ENCODE results near the gene SCARB2. TPM values are rescaled to one million over a fixed set of nuclear protein-coding genes. Genes with fewer than 3 reads are reported as not detected.

SCARB2 gene
- total RNA-seq, 1 donor from 2014 or later, result 172 TPM

- Histone ChIP-seq H3K36me3 (ENCODE audit: insufficient read depth, low read length) (peaks cover 3% of the 10 kb centered on the region), H3K27ac (ENCODE audit: low read depth, low read length) (no peak overlapping the region), H3K9ac (ENCODE audit: low read length) (no peak overlapping the region), H3K79me2 (ENCODE audit: insufficient read depth, low read length) (peaks cover 23% of the 10 kb centered on the region), H3K4me3 (ENCODE audit: insufficient read depth, low read depth, low read length) (no peak overlapping the region), H3K4me1 (ENCODE audit: insufficient read depth, low read length) (peaks cover 3% of the 10 kb centered on the region), H3K27me3 (ENCODE audit: insufficient read depth, low read length) (no peaks in the 10 kb centered on the region), H3K4me2 (ENCODE audit: low read length) (no peak overlapping the region), H4K20me1 (ENCODE audit: insufficient read depth, low read length) (peaks cover 36% of the 10 kb centered on the region), H2AFZ (ENCODE audit: low read depth, low read length) (no peak overlapping the region), H3K9me3 (ENCODE audit: insufficient read depth, low read depth, low read length) (no peaks in the 10 kb centered on the region)
- DNase-seq (ENCODE audit: low read depth) (no peak), FAIRE-seq (no peak)
- H3K27me3 Mint-ChIP-seq (ENCODE audit: low read depth, unreplicated experiment), result no peaks in the 10 kb centered on the region
- no peak overlapping the region for H3K4me3 Mint-ChIP-seq (ENCODE audit: unreplicated experiment)
- peaks cover 27% of the 10 kb centered on the region for H3K36me3 Mint-ChIP-seq (ENCODE audit: low read depth, unreplicated experiment)
- H3K9me3 Mint-ChIP-seq (ENCODE audit: unreplicated experiment), result no peaks in the 10 kb centered on the region
- TF ChIP-seq, protein P1, sequence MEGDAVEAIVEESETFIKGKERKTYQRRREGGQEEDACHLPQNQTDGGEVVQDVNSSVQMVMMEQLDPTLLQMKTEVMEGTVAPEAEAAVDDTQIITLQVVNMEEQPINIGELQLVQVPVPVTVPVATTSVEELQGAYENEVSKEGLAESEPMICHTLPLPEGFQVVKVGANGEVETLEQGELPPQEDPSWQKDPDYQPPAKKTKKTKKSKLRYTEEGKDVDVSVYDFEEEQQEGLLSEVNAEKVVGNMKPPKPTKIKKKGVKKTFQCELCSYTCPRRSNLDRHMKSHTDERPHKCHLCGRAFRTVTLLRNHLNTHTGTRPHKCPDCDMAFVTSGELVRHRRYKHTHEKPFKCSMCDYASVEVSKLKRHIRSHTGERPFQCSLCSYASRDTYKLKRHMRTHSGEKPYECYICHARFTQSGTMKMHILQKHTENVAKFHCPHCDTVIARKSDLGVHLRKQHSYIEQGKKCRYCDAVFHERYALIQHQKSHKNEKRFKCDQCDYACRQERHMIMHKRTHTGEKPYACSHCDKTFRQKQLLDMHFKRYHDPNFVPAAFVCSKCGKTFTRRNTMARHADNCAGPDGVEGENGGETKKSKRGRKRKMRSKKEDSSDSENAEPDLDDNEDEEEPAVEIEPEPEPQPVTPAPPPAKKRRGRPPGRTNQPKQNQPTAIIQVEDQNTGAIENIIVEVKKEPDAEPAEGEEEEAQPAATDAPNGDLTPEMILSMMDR (IDR thresholded peaks at IDR 0.05; ENCODE audit: insufficient read depth, low read depth, low read length), result no peak
- no peak for TF ChIP-seq EZH2 (IDR thresholded peaks at IDR 0.05; ENCODE audit: insufficient read depth, low read length)
- H3K27ac Mint-ChIP-seq (ENCODE audit: unreplicated experiment), result no peak overlapping the region
- H3K4me1 Mint-ChIP-seq (ENCODE audit: low read depth, unreplicated experiment), result peaks cover 4% of the 10 kb centered on the region
Observed at GRCh38 chr4:76187152-76187551, 26.5 kb downstream of the SCARB2 start.

DNA sequence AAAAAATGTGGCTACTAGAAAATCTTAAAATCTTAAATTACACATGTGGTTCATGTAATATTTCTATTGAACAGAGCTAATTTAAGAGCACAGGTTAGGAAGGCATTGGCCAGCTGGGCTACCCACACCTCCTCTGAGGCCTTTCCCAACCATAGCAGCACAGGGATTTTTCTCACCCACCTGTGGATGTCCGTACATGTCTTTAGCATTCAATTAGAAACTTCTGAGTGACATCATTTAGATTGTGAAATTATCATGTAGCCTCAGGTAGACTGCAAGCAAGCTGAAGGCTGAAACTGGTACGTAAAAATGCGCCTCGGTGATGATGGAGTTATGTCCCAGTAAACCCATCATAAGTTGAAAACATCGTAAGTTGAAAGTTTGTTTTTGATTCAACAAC, 31.2 kb downstream of the SCARB2 start:
- H3K79me2 ChIP-seq (ENCODE audit: insufficient read depth, low read length), result peaks cover 24% of the 10 kb centered on the region
- Mint-ChIP-seq H3K9me3 (ENCODE audit: unreplicated experiment) (no peaks in the 10 kb centered on the region), H3K4me1 (ENCODE audit: low read depth, unreplicated experiment) (no peaks in the 10 kb centered on the region), H3K36me3 (ENCODE audit: low read depth, unreplicated experiment) (peaks cover 14% of the 10 kb centered on the region), H3K27me3 (ENCODE audit: low read depth, unreplicated experiment) (no peaks in the 10 kb centered on the region), H3K27ac (ENCODE audit: unreplicated experiment) (no peak overlapping the region), H3K4me3 (ENCODE audit: unreplicated experiment) (no peak overlapping the region)
- H3K9ac ChIP-seq (ENCODE audit: low read length), result no peak overlapping the region
- H3K4me2 ChIP-seq (ENCODE audit: low read length), result no peak overlapping the region
- peaks cover 3% of the 10 kb centered on the region for H3K36me3 ChIP-seq (ENCODE audit: insufficient read depth, low read length)
- H3K9me3 ChIP-seq (ENCODE audit: insufficient read depth, low read depth, low read length), result no peaks in the 10 kb centered on the region
- H3K27ac ChIP-seq (ENCODE audit: low read depth, low read length), result no peak overlapping the region
- FAIRE-seq, result no peak
- TF ChIP-seq, protein P1 (IDR thresholded peaks at IDR 0.05; ENCODE audit: insufficient read depth, low read depth, low read length), result no peak
- TF ChIP-seq EZH2 (IDR thresholded peaks at IDR 0.05; ENCODE audit: insufficient read depth, low read length), result no peak
- H3K4me1 ChIP-seq (ENCODE audit: insufficient read depth, low read length), result no peaks in the 10 kb centered on the region
- H3K4me3 ChIP-seq (ENCODE audit: insufficient read depth, low read depth, low read length), result no peak overlapping the region
- peaks cover 26% of the 10 kb centered on the region for H4K20me1 ChIP-seq (ENCODE audit: insufficient read depth, low read length)
- H2AFZ ChIP-seq (ENCODE audit: low read depth, low read length), result no peak overlapping the region
- no peaks in the 10 kb centered on the region for H3K27me3 ChIP-seq (ENCODE audit: insufficient read depth, low read length)
- DNase-seq (ENCODE audit: low read depth), result no peak

DNA sequence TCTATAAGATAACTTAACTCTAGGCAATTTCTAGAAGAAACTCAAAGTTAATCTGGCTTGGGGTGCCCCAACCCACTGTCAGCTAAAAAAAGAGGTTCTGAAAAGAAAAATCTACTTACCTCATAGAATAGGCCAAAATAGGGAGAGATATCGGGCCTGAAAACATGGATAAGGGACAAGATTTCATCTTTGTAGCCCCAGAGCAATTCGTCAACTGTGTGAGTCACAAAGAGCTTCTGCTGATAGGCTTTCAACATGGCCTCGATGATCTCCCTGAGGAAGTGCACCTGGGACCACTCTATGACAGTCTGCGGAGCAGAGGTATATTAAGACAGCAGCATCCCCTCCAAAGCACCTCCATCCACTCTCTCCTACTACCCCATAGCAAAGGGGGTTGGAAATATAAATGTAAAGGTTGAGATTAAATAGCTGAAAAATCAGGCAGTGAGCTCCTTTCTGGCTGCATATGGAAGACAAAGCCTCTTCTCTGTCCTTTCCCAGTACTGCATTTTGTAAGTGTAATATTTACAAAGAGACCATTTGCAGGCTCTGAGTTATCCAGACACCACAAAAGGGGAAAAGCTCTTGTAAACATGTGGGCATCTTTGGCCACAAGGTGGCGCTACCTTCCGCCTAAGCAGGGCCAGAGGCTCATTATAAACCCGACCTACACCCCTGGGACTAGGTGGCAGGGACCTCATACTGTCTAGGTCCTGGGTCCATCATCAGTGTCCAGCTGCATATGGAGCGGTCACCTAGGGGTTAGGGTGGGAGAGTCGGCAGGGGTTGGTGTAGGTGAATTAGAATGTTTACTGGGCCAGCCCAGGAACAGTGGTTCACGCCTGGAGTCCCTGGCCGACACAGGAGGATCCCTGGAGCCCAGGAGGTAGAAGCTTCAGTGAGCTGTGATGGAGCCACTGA, 34.0 kb downstream of the SCARB2 start:
- Histone ChIP-seq H3K27me3 (ENCODE audit: insufficient read depth, low read length) (no peaks in the 10 kb centered on the region), H3K4me1 (ENCODE audit: insufficient read depth, low read length) (no peaks in the 10 kb centered on the region), H3K4me3 (ENCODE audit: insufficient read depth, low read depth, low read length) (no peak overlapping the region), H3K79me2 (ENCODE audit: insufficient read depth, low read length) (peaks cover 6% of the 10 kb centered on the region), H2AFZ (ENCODE audit: low read depth, low read length) (no peak overlapping the region), H3K27ac (ENCODE audit: low read depth, low read length) (no peak overlapping the region), H3K9ac (ENCODE audit: low read length) (no peak overlapping the region), H3K9me3 (ENCODE audit: insufficient read depth, low read depth, low read length) (no peaks in the 10 kb centered on the region), H3K36me3 (ENCODE audit: insufficient read depth, low read length) (peaks cover 7% of the 10 kb centered on the region), H3K4me2 (ENCODE audit: low read length) (no peak overlapping the region), H4K20me1 (ENCODE audit: insufficient read depth, low read length) (peaks cover 6% of the 10 kb centered on the region)
- Mint-ChIP-seq H3K36me3 (ENCODE audit: low read depth, unreplicated experiment) (peaks cover 5% of the 10 kb centered on the region), H3K9me3 (ENCODE audit: unreplicated experiment) (no peaks in the 10 kb centered on the region), H3K4me3 (ENCODE audit: unreplicated experiment) (no peak overlapping the region), H3K27me3 (ENCODE audit: low read depth, unreplicated experiment) (no peaks in the 10 kb centered on the region), H3K4me1 (ENCODE audit: low read depth, unreplicated experiment) (no peaks in the 10 kb centered on the region), H3K27ac (ENCODE audit: unreplicated experiment) (peak overlapping the region; percentile 12)
- DNase-seq (ENCODE audit: low read depth) (peak; percentile 43), FAIRE-seq (peak; percentile 20)
- no peak for TF ChIP-seq EZH2 (IDR thresholded peaks at IDR 0.05; ENCODE audit: insufficient read depth, low read length)
- TF ChIP-seq, protein P1 (IDR thresholded peaks at IDR 0.05; ENCODE audit: insufficient read depth, low read depth, low read length), result peak; percentile 91
